T-helper 2 cell treated with Interferon-gamma antibody and Interleukin-4, amounts not matched to agents 5 μg/mL and 100 μg/mL, for 36 hours (primary cell): ENCODE results near the gene UNC5B.
"Not testable (repeated sequence)": the region's sequence is repeated elsewhere in the genome, so short reads cannot be mapped to it uniquely, and the experiment has no call there.

Experiments used
- DNase-seq: peaks from one replicate; pipeline ENCODE4 v3.0.0; 2021; ENCODE audit warnings: low spot score
- H3K27ac Mint-ChIP-seq: one replicate; pipeline ENCODE4 v1.8.0; 2021; ENCODE audit warnings: mild to moderate bottlenecking, mixed read lengths
- H3K27me3 Mint-ChIP-seq: one replicate; pipeline ENCODE4 v1.8.0; 2021; ENCODE audit warnings: low read depth, mixed read lengths
- H3K36me3 Mint-ChIP-seq: one replicate; pipeline ENCODE4 v1.8.0; 2021; ENCODE audit warnings: low read depth, mixed read lengths
- H3K4me1 Mint-ChIP-seq: one replicate; pipeline ENCODE4 v1.8.0; 2021; ENCODE audit warnings: low read depth, mixed read lengths
- H3K4me3 Mint-ChIP-seq: one replicate; pipeline ENCODE4 v1.8.0; 2022; ENCODE audit warnings: mild to moderate bottlenecking, moderate library complexity, mixed read lengths
- H3K9me3 Mint-ChIP-seq: one replicate; pipeline ENCODE4 v1.8.0; 2021; ENCODE audit warnings: mixed read lengths

Gene UNC5B

GRCh38 chr10:71293446-71294084, 81.2 kb downstream of the UNC5B start:
- Mint-ChIP-seq H3K27ac (no peak overlapping the region), H3K4me1 (no peaks in the 10 kb centered on the region), H3K9me3 (no peaks in the 10 kb centered on the region), H3K36me3 (no peaks in the 10 kb centered on the region), H3K27me3 (no peaks in the 10 kb centered on the region), H3K4me3 (no peak overlapping the region)
- DNase-seq, result no peak

GRCh38 chr10:71294091-71294561, 81.8 kb downstream of the UNC5B start:
- H3K4me1 Mint-ChIP-seq, result no peaks in the 10 kb centered on the region
- DNase-seq, result no peak
- H3K36me3 Mint-ChIP-seq, result no peaks in the 10 kb centered on the region
- H3K9me3 Mint-ChIP-seq, result no peaks in the 10 kb centered on the region
- H3K27ac Mint-ChIP-seq, result no peak overlapping the region
- no peaks in the 10 kb centered on the region for H3K27me3 Mint-ChIP-seq
- no peak overlapping the region for H3K4me3 Mint-ChIP-seq

GRCh38 chr10:71294856-71295255, 82.5 kb downstream of the UNC5B start:
- Mint-ChIP-seq H3K9me3 (no peaks in the 10 kb centered on the region), H3K27ac (no peak overlapping the region), H3K4me3 (no peak overlapping the region), H3K27me3 (peaks cover 3% of the 10 kb centered on the region), H3K36me3 (no peaks in the 10 kb centered on the region), H3K4me1 (peaks cover 5% of the 10 kb centered on the region)
- no peak for DNase-seq

GRCh38 chr10:71295641-71296040, 83.3 kb downstream of the UNC5B start:
- H3K4me3 Mint-ChIP-seq, result no peak overlapping the region

GRCh38 chr10:71296086-71296485, 83.7 kb downstream of the UNC5B start:
- H3K27ac Mint-ChIP-seq, result no peak overlapping the region
- H3K4me3 Mint-ChIP-seq, result no peak overlapping the region
- H3K27me3 Mint-ChIP-seq, result peaks cover 3% of the 10 kb centered on the region
- H3K9me3 Mint-ChIP-seq, result no peaks in the 10 kb centered on the region
- DNase-seq, result no peak
- H3K4me1 Mint-ChIP-seq, result peaks cover 5% of the 10 kb centered on the region
- no peaks in the 10 kb centered on the region for H3K36me3 Mint-ChIP-seq

More at GRCh38 chr10:71295641-71296040, 83.3 kb downstream of the UNC5B start:
- no peak for DNase-seq
- Mint-ChIP-seq H3K27ac (no peak overlapping the region), H3K27me3 (peaks cover 3% of the 10 kb centered on the region), H3K4me1 (peaks cover 5% of the 10 kb centered on the region), H3K9me3 (no peaks in the 10 kb centered on the region), H3K36me3 (no peaks in the 10 kb centered on the region)

- H3K36me3 Mint-ChIP-seq, H3K4me1 Mint-ChIP-seq: not testable (repeated sequence)
Observed at GRCh38 chr10:71296811-71297210, 84.4 kb downstream of the UNC5B start.

GRCh38 chr10:71297343-71297742, 85.0 kb downstream of the UNC5B start:
- Mint-ChIP-seq H3K27me3 (peaks cover 3% of the 10 kb centered on the region), H3K36me3 (no peaks in the 10 kb centered on the region), H3K4me3 (no peak overlapping the region)

More at GRCh38 chr10:71296811-71297210, 84.4 kb downstream of the UNC5B start:
- H3K4me3 Mint-ChIP-seq, H3K27ac Mint-ChIP-seq, H3K9me3 Mint-ChIP-seq, H3K27me3 Mint-ChIP-seq, DNase-seq: not testable (repeated sequence)

GRCh38 chr10:71299071-71299785, 86.9 kb downstream of the UNC5B start:
- H3K4me1 Mint-ChIP-seq, result peaks cover 5% of the 10 kb centered on the region
- H3K4me3 Mint-ChIP-seq, result no peak overlapping the region
- no peaks in the 10 kb centered on the region for H3K36me3 Mint-ChIP-seq
- DNase-seq, result no peak
- H3K27me3 Mint-ChIP-seq, result peaks cover 3% of the 10 kb centered on the region
- no peaks in the 10 kb centered on the region for H3K9me3 Mint-ChIP-seq
- H3K27ac Mint-ChIP-seq, result no peak overlapping the region

More at GRCh38 chr10:71297343-71297742, 85.0 kb downstream of the UNC5B start:
- H3K9me3 Mint-ChIP-seq, result no peaks in the 10 kb centered on the region
- no peak for DNase-seq
- H3K4me1 Mint-ChIP-seq, result peaks cover 5% of the 10 kb centered on the region
- H3K27ac Mint-ChIP-seq, result no peak overlapping the region

- Mint-ChIP-seq H3K4me3 (no peak overlapping the region), H3K27me3 (peaks cover 3% of the 10 kb centered on the region), H3K36me3 (no peaks in the 10 kb centered on the region), H3K9me3 (no peaks in the 10 kb centered on the region), H3K27ac (no peak overlapping the region), H3K4me1 (peaks cover 5% of the 10 kb centered on the region)
- DNase-seq, result no peak
Observed at GRCh38 chr10:71300555-71301370, 88.4 kb downstream of the UNC5B start.

GRCh38 chr10:71301371-71301916, 89.1 kb downstream of the UNC5B start:
- Mint-ChIP-seq H3K4me3 (no peak overlapping the region), H3K9me3 (no peaks in the 10 kb centered on the region), H3K27me3 (peaks cover 3% of the 10 kb centered on the region), H3K27ac (no peak overlapping the region), H3K4me1 (peaks cover 5% of the 10 kb centered on the region), H3K36me3 (no peaks in the 10 kb centered on the region)
- no peak for DNase-seq

GRCh38 chr10:71302451-71302850, 90.1 kb downstream of the UNC5B start:
- Mint-ChIP-seq H3K4me1 (peaks cover 5% of the 10 kb centered on the region), H3K9me3 (no peaks in the 10 kb centered on the region), H3K36me3 (no peaks in the 10 kb centered on the region), H3K27ac (no peak overlapping the region), H3K27me3 (peaks cover 3% of the 10 kb centered on the region), H3K4me3 (no peak overlapping the region)
- DNase-seq, result no peak

- Mint-ChIP-seq H3K4me3 (no peak overlapping the region), H3K27me3 (peaks cover 3% of the 10 kb centered on the region), H3K9me3 (no peaks in the 10 kb centered on the region), H3K4me1 (peaks cover 5% of the 10 kb centered on the region), H3K36me3 (no peaks in the 10 kb centered on the region), H3K27ac (no peak overlapping the region)
- DNase-seq, result no peak
Observed at GRCh38 chr10:71302874-71303568, 90.7 kb downstream of the UNC5B start.

GRCh38 chr10:71303569-71303907, 91.2 kb downstream of the UNC5B start:
- H3K27ac Mint-ChIP-seq, result no peak overlapping the region
- no peaks in the 10 kb centered on the region for H3K9me3 Mint-ChIP-seq
- peaks cover 3% of the 10 kb centered on the region for H3K27me3 Mint-ChIP-seq
- DNase-seq, result no peak
- H3K4me1 Mint-ChIP-seq, result peaks cover 5% of the 10 kb centered on the region
- H3K4me3 Mint-ChIP-seq, result no peak overlapping the region
- no peaks in the 10 kb centered on the region for H3K36me3 Mint-ChIP-seq
